Measurements from ENCODE around the gene MRPS18B. TPM values are rescaled to one million over a fixed set of nuclear protein-coding genes. Genes with fewer than 3 reads are reported as not detected.

The MRPS18B gene
- total RNA-seq = 39.6 and 44.9 TPM in 2 replicates

GRCh38 chr6:30617565-30618269 is at the start of gene MRPS18B:
Gene MRPS18B, plus strand, starts transcription at chr6:30617840. Its CDS starts 26 bp downstream, at chr6:30617866.

GRCh38 chr6:30571075-30571761 is 46.4 kb upstream of the MRPS18B start, which contains the start of gene ABCF1:
Gene ABCF1, plus strand, starts transcription at chr6:30571442. Its CDS starts 46 bp downstream, at chr6:30571488.

GRCh38 chr6:30616811-30617564 is 652 bp upstream of the MRPS18B start, which contains the start of gene PPP1R10:
Gene PPP1R10, minus strand, starts transcription at chr6:30617243. Its CDS starts 7,299 bp downstream, at chr6:30609944.

GRCh38 chr6:30626484-30627366 is 9.1 kb downstream of the MRPS18B start, which contains the start of gene ATAT1:
Gene ATAT1, plus strand, starts transcription at chr6:30626874.

GRCh38 chr6:30646450-30647241 is 29.0 kb downstream of the MRPS18B start, which contains the start of gene C6orf136:
Gene C6orf136, plus strand, starts transcription at chr6:30647133. Its CDS starts 99 bp downstream, at chr6:30647232.

GRCh38 chr6:30672445-30673253 is 55.0 kb downstream of the MRPS18B start, which contains the start of gene DHX16:
Gene DHX16, minus strand, starts transcription at chr6:30673006. Its CDS starts 165 bp downstream, at chr6:30672841.

Other genes with a start within 250 kb of the MRPS18B start
- 199 and 242 TPM in 2 replicates for gene HLA-E, start 128.3 kb upstream of the MRPS18B start, total RNA-seq
- gene GNL1, start 61.4 kb upstream of the MRPS18B start, total RNA-seq = 57.0 and 60.9 TPM in 2 replicates
- 4.5 and 4.7 TPM in 2 replicates for gene PRR3, start 60.5 kb upstream of the MRPS18B start, total RNA-seq
- gene ABCF1, start 46.4 kb upstream of the MRPS18B start, total RNA-seq = 34.1 and 49.5 TPM in 2 replicates
- 11.1 and 12.6 TPM in 2 replicates for gene PPP1R10, start 597 bp upstream of the MRPS18B start, total RNA-seq
- gene ATAT1, start 9.0 kb downstream of the MRPS18B start, total RNA-seq = 2.4 and 3.2 TPM in 2 replicates
- gene C6orf136, start 29.3 kb downstream of the MRPS18B start, total RNA-seq = 1.7 TPM in 2 replicates
- 33.3 and 46.6 TPM in 2 replicates for gene DHX16, start 55.2 kb downstream of the MRPS18B start, total RNA-seq
- gene PPP1R18, start 68.8 kb downstream of the MRPS18B start, total RNA-seq = 68.2 and 79.1 TPM in 2 replicates
- 2.2 and 3.1 TPM in 2 replicates for gene NRM, start 73.1 kb downstream of the MRPS18B start, total RNA-seq
- gene MDC1, start 99.4 kb downstream of the MRPS18B start, total RNA-seq = 4.6 and 5.1 TPM in 2 replicates
- gene TUBB, start 102.5 kb downstream of the MRPS18B start, total RNA-seq = 421 and 431 TPM in 2 replicates
- gene FLOT1, start 124.8 kb downstream of the MRPS18B start, total RNA-seq = 138 and 150 TPM in 2 replicates
- gene IER3, start 126.7 kb downstream of the MRPS18B start, total RNA-seq = 14.3 and 32.0 TPM in 2 replicates

Data from aortic smooth muscle cell (primary cell).